ENCODE measurements around the gene NLRC5. TPM values are rescaled to one million over a fixed set of nuclear protein-coding genes. Genes with fewer than 3 reads are reported as not detected.
A peak's percentile ranks its signal among the peaks of the same experiment; 100 is the strongest.
"Not testable (repeated sequence)": the region's sequence is repeated elsewhere in the genome, so short reads cannot be mapped to it uniquely, and the experiment has no call there.

The NLRC5 gene
- total RNA-seq, 1 donor from 2014 or later: 14.2 TPM

- DNase-seq: no peak
Observed at GRCh38 chr16:56961386-56961785, 28.0 kb upstream of the NLRC5 start.

- DNase-seq: no peak
Observed at GRCh38 chr16:56961851-56962281, 27.5 kb upstream of the NLRC5 start, which contains the start of gene CETP. TSS of gene CETP (plus strand) at chr16:56961950. CDS start at chr16:56961980, 30 bp downstream.

DNA sequence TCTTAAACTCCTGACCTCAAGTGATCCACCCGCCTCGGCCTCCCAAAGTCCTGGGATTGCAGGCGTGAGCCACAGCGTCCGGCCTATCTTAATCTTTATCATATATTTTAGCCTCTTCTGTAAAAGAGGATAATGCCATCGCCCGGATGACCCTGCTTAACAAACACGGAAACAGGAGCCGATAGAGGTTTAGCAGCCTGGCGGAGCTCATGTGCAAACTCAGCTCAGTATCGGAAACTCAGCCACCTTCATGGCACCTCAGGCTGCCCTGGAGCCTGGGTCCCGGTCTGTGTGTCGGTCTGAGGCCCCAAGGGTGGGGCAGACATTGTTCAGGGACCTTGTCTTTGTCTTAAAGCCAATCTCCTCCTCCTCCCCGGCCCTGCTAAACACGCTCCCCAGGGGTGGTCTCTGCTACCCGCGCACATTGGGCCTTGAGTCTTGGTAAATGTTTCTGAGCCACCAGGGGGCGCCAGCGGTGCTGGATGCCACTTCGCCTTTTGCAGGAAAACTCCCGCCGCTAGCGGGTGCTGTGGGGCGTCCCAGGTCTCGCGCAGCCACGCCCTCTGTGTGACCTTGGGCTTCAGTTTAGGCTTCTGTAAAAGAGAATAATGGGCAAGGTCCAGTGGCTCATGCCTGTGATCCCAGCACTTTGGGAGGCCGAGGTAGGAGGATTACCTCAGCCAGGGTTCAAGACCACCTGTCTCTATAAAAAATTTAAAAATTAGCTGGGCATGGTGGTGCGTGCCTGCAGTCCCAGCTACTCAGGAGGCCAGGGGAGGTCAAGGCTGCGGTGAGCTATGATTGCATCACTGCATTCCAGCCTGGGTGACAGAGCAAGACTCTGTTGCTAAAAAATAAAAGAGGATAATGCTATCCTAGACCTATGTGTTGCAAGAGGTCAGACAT is 24.9 kb upstream of the NLRC5 start:
- peak; percentile 80 for DNase-seq

DNA sequence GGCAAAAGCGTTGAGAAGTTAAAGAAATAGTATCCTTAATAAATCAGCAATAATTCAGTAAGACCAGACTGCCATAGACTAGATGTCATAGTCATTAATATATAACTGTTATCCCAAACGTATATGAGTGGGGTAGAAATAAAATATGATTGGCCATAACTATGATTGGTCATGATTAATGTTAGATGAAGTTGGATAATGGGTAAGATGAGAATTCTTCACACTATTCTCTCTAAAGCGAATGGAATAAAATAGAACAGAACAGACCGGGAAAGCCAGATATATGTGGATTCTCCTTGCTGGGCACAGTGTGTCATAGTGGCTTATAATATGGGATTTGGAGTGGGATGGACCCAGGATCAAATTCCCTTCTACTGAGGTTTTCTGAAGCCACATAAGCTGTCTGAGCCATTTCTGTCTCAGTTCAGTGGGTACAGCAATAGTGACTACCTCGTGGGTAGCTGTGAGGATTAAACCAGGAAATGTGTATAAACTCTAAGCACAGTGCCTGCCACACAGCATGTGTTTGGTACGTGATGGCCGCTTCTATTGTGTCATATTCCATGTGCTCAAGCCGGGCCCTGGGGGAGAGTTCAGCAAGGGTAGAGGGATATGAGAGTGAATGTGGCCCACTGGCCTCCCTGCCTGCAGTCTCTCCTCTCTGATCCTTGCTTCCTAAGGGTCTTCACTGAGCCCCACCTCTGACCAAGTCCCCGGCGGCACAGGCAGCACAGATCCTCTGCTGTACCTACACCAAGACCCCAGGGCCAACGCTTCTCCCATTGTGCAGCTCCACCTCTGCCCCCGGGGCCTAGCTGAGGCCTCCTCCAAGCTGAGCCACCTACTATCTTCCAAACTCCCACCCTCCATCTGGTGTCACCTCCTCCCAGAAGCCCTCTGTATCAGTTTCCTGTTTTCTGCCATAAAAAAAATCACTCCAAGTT is 23.9 kb upstream of the NLRC5 start:
- no peak for DNase-seq

DNA sequence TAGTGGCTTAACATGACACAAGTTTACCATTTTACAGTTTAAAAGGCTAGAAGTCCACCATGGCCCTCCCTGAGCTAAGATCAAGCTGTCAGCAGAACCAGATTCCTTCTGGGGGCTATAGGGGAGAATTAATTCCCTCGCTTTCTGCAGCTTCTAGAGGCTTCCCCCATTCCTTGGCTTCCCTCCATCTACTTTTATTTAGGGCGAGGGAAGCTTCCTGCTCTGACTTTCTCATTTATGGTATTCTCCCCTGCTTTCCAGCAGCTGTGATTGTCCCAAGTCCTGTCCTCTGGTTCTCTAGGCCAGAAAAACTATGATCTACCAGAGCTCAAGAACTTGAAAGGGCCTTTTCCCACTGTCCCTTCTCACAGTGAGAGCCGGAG is 23.3 kb upstream of the NLRC5 start:
- DNase-seq: no peak

- no peak for DNase-seq
Observed at GRCh38 chr16:56967733-56968132, 21.6 kb upstream of the NLRC5 start.

DNA sequence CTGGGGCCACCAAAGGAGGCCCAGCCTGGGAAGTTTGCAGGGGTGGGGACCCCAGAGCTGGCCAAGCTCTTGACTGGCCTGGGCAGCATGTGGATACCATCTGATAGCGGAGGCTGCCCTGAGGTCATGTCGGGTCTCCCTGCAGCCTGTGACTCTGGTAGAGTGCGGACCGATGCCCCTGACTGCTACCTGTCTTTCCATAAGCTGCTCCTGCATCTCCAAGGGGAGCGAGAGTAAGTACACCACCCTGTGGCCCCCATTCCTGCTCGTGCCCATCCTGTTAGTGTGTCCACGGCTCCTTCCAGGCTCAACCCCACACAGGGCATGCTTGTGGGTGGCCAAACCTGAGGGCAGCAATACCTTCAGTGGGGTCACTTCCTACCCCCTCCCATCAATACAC is 19.6 kb upstream of the NLRC5 start:
- DNase-seq: no peak

DNA sequence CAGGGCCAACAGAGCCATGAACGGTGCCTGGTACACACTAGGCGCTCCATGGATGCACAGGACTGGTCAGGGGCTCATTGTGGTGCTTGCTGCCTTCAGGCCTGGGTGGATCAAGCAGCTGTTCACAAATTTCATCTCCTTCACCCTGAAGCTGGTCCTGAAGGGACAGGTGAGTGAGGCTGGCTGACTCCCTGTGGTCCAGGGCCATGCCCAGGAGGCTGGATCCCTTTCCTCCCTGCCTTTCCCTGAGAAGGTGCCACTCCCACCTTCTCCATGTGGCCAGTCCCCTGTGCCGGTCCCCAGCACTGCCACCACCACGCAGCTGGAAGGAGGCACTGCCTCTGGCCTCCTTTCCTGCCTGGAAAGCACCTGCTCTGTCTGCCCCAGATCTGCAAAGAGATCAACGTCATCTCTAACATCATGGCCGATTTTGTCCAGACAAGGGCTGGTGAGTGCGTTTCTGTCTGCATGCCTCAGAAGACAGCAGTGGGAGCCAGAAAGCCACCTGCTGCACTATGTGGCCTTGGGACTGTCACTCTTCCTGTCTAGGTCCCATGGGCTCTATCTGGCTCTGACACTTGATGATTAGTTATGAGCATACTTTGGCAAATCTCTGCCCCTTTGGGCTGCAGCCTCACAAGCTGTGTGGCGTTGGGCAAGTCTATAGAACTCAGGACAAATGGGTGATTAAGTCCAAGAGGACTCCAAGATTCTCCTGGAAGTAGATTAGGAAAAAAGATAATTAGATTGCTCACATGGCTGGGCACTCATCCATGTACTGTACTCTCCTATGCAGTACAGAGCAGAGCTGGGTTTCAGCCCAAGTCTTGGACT is 18.2 kb upstream of the NLRC5 start:
- no peak for DNase-seq

GRCh38 chr16:56971768-56972043 is 17.7 kb upstream of the NLRC5 start:
- DNase-seq: no peak

GRCh38 chr16:56972403-56973293 is 16.7 kb upstream of the NLRC5 start:
- no peak for DNase-seq

- no peak for DNase-seq
Observed at GRCh38 chr16:56973294-56973689, 16.1 kb upstream of the NLRC5 start.

DNA sequence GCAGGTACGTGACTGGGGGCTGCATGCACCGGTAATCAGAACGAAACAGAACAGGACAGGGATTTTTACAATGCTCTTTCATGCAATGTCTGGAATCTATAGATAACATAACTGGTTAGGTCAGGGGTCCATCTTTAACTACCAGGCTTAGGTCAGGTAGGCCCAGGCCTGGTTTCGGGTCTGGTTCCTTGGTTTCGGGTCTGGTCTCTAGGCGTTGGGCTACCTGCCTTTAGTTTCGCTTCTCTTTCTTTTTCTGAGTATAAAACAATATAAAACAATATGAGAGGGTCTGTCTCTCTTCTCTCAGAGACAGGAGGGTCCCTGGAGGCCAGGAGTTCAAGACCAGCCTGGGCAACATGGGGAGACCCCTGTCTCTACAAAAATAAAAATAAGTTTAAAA is 15.5 kb upstream of the NLRC5 start:
- not testable (repeated sequence) for DNase-seq

GRCh38 chr16:56974549-56975300 is 14.6 kb upstream of the NLRC5 start:
- DNase-seq: no peak

GRCh38 chr16:56975714-56976113 is 13.6 kb upstream of the NLRC5 start:
- DNase-seq: no peak

DNA sequence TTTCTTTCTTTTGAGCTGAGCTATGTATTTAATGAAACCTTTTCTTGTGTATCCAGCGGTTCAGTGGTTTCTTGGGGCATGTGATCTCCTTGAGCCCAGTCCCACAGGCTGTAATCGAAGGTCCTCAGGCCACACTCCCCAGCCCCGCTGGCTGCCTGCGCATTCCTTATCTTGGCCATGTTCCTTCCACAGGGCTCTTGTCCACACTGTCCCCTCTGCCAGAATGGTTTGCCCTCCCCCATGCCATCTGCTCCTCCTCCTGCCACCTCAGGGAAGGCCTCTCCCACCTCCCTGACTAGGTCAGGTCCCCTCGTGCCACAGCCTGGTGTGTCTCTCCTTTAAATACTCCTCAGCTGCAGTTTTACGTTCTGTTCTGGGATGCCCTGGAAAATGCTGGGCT is 12.1 kb upstream of the NLRC5 start:
- DNase-seq: no peak

DNA sequence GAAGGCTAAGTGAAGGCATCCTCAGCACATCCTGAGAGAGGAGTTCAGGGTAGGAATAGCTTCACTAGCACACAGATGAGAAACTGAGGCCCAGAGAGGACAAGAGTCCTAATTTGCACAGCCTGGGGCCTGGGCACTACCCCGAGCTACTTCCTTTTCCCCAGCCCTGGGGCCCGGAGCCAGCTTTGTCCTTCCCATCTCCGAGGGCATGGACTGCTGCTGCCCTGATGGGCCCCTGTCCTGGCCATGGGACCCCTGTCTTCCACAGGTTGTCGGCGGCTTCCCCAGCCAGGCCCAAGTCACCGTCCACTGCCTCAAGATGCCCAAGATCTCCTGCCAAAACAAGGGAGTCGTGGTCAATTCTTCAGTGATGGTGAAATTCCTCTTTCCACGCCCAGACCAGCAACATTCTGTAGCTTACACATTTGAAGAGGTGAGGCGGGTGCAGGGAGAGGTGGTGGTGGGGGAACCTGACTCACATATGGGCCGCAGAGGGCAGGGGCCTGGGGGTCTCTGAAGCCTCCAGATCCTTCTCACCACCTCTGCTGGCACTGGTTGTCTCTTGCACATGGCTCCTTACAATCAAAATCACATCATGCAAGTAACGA is 11.4 kb upstream of the NLRC5 start:
- no peak for DNase-seq

GRCh38 chr16:56980201-56980535 is 9.2 kb upstream of the NLRC5 start:
- no peak for DNase-seq

- DNase-seq: no peak
Observed at GRCh38 chr16:56980792-56981724, 8.3 kb upstream of the NLRC5 start.

DNA sequence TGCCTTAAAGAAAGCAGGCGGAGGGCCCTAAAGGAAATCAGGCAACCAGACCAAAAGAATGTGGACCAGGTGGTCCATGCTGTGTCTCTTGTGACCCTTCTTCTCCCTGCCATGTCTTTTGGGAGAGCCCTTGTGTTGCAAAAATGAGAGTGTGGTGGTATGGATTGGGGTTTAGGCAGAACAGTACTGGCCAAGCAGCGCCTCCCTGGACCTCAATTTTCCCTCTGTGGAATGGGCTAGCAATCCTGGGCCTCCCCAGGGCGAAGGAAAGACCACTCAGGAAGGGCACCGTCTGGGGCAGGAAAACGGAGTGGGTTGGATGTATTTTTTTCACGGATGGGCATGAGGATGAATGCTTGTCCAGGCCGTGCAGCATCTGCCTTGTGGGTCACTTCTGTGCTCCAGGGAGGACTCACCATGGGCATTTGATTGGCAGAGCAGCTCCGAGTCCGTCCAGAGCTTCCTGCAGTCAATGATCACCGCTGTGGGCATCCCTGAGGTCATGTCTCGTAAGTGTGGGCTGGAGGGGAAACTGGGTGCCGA is 7.6 kb upstream of the NLRC5 start:
- DNase-seq: no peak
